NCI-H2171 (cell line): ENCODE measurements around the gene SNRNP48.

Experiments used
- DNase-seq: peaks from one replicate; lab custom pipeline; 2025; lab: John Stamatoyannopoulos, UW

The SNRNP48 gene

GRCh38 chr6:7642791-7643190 is 52.8 kb downstream of the SNRNP48 start:
- DNase-seq, result no peak

GRCh38 chr6:7644417-7644816 is 54.4 kb downstream of the SNRNP48 start:
- DNase-seq, result no peak

GRCh38 chr6:7646394-7646793 is 56.4 kb downstream of the SNRNP48 start:
- DNase-seq, result no peak

GRCh38 chr6:7647504-7647903 is 57.5 kb downstream of the SNRNP48 start:
- no peak for DNase-seq

- no peak for DNase-seq
Measured at GRCh38 chr6:7649037-7649810, 59.2 kb downstream of the SNRNP48 start.

GRCh38 chr6:7650878-7651277 is 60.9 kb downstream of the SNRNP48 start:
- DNase-seq, result no peak

GRCh38 chr6:7652957-7653356 is 63.0 kb downstream of the SNRNP48 start:
- DNase-seq, result no peak

- no peak for DNase-seq
Measured at GRCh38 chr6:7656355-7656754, 66.4 kb downstream of the SNRNP48 start.

GRCh38 chr6:7658543-7658942 is 68.5 kb downstream of the SNRNP48 start:
- DNase-seq, result no peak

GRCh38 chr6:7661364-7661763 is 71.4 kb downstream of the SNRNP48 start:
- DNase-seq, result no peak
